Uterus (tissue), 4 donors: ENCODE measurements around the gene IGIP. TPM values are rescaled to one million over a fixed set of nuclear protein-coding genes. Genes with fewer than 3 reads are reported as not detected.

Experiments
- DNase-seq, 2 donors: peaks; one replicate each; pipeline ENCODE4 v3.0.0-alpha.2; 2019 to 2020
- H3K27ac ChIP-seq, 2 donors: fragments of 200-600 bp; sonication (generic); 1 replicate in 1 of 2; 2 replicates in 1 of 2; pipeline ENCODE4 v1.5.1; 2016 to 2018
- H3K27me3 ChIP-seq, 2 donors: fragments of 200-600 bp; sonication (generic); one replicate each; pipeline ENCODE4 v1.5.1; 2018 to 2019; ENCODE audit warnings: control low read depth in 1 of 2
- H3K36me3 ChIP-seq, 2 donors: fragments of 200-600 bp; sonication (generic); one replicate each; pipeline ENCODE4 v1.5.1; 2019; ENCODE audit warnings: control low read depth in 1 of 2
- H3K4me1 ChIP-seq, 2 donors: fragments of 200-600 bp; sonication (generic); one replicate each; pipeline ENCODE4 v1.5.1; 2018 to 2019; ENCODE audit warnings: control low read depth in 1 of 2
- H3K4me3 ChIP-seq, 2 donors: fragments of 200-600 bp; sonication (generic); 1 replicate in 1 of 2; 2 replicates in 1 of 2; pipeline ENCODE4 v1.5.1; 2018 to 2019; ENCODE audit warnings: mild to moderate bottlenecking in 1 of 2
- H3K9me3 ChIP-seq, 2 donors: fragments of 200-600 bp; sonication (generic); one replicate each; pipeline ENCODE4 v1.5.1; 2019; ENCODE audit warnings: control low read depth in 1 of 2
- CTCF ChIP-seq, 4 experiments: fragments of 200-600 bp in 2 of 4; fragments of 450-650 bp in 2 of 4; sonication (generic) in 2 of 4; IDR thresholded peaks; one replicate each; pipeline ENCODE4 v1.5.1; 2016 to 2019; ENCODE audit warnings: antibody characterized with exemption in 4 of 4, mild to moderate bottlenecking in 2 of 4, moderate library complexity in 1 of 4
- POLR2A ChIP-seq, 2 donors: fragments of 450-650 bp; IDR thresholded peaks; one replicate each; pipeline ENCODE4 v1.6.1; 2016; ENCODE audit warnings: antibody characterized with exemption in 2 of 2, mild to moderate bottlenecking in 1 of 2, moderate library complexity in 1 of 2
- intact Hi-C: fragments of 100-400 bp; cut with DNase I; formaldehyde crosslinking; loops from one replicate; pipeline ENCODE4 v1.15.1; 2023; ENCODE audit warnings: low total_unique reads
- total RNA-seq, 4 donors: library from RNA; depleted of rRNA in 3 of 4; stranded (reverse); fragments of >200 nt in 3 of 4; gene quantifications; one replicate each; pipeline versions ENCODE4 v1.1.0 to v1.2.4, GENCODE V29; 2014 to 2023
- donor health status: DM: yes; HTN: yes; CAD: no.

IGIP gene
- total RNA-seq, 4 donors from 2014 or later, result 17.8 to 33.5 (median 31.2) TPM

- H3K27ac ChIP-seq, result no peak overlapping the region
- DNase-seq, result peak; percentile 54 to 78
- no peaks in the 10 kb centered on the region for H3K9me3 ChIP-seq
- H3K36me3 ChIP-seq, result no peaks in the 10 kb centered on the region
- no peaks in the 10 kb centered on the region for H3K27me3 ChIP-seq
- peak overlapping the region; percentile 23 to 37 for H3K4me3 ChIP-seq
- intact Hi-C loops, result no loop called here
- peak in 1 of 2 donors; percentile 20 for TF ChIP-seq POLR2A (IDR thresholded peaks at IDR 0.05)
- TF ChIP-seq CTCF (IDR thresholded peaks at IDR 0.05), result peak; percentile 38 to 88 (median 85)
- peaks cover 0 to 12% of the 10 kb centered on the region in 2 donors for H3K4me1 ChIP-seq
Measured at GRCh38 chr5:140145818-140146522, 20.2 kb downstream of the IGIP start.

- peaks cover 0 to 12% of the 10 kb centered on the region in 2 donors for H3K4me1 ChIP-seq
- peak overlapping the region in 1 of 2 donors; percentile 37 for H3K4me3 ChIP-seq
- H3K27me3 ChIP-seq, result no peaks in the 10 kb centered on the region
- no peaks in the 10 kb centered on the region for H3K9me3 ChIP-seq
- TF ChIP-seq POLR2A (IDR thresholded peaks at IDR 0.05) (no peak), CTCF (IDR thresholded peaks at IDR 0.05) (no peak)
- H3K27ac ChIP-seq, result no peak overlapping the region
- no peak for DNase-seq
- intact Hi-C loops, result no loop called here
- no peaks in the 10 kb centered on the region for H3K36me3 ChIP-seq
Measured at GRCh38 chr5:140146523-140146842, 20.7 kb downstream of the IGIP start.

- no peaks in the 10 kb centered on the region for H3K9me3 ChIP-seq
- H3K4me3 ChIP-seq, result no peak overlapping the region
- intact Hi-C loops, result no loop called here
- H3K27me3 ChIP-seq, result no peaks in the 10 kb centered on the region
- TF ChIP-seq POLR2A (IDR thresholded peaks at IDR 0.05), result no peak
- no peak for TF ChIP-seq CTCF (IDR thresholded peaks at IDR 0.05)
- H3K36me3 ChIP-seq, result no peaks in the 10 kb centered on the region
- no peak overlapping the region for H3K27ac ChIP-seq
- peaks cover 0 to 12% of the 10 kb centered on the region in 2 donors for H3K4me1 ChIP-seq
- DNase-seq, result no peak
Measured at GRCh38 chr5:140147460-140147859, 21.7 kb downstream of the IGIP start.

GRCh38 chr5:140148508-140148907 is 22.8 kb downstream of the IGIP start:
- TF ChIP-seq POLR2A (IDR thresholded peaks at IDR 0.05) (no peak), CTCF (IDR thresholded peaks at IDR 0.05) (no peak)
- no peak for DNase-seq
- no peaks in the 10 kb centered on the region for H3K27me3 ChIP-seq
- intact Hi-C loops, result no loop called here
- H3K4me1 ChIP-seq, result peaks cover 0 to 12% of the 10 kb centered on the region in 2 donors
- no peaks in the 10 kb centered on the region for H3K36me3 ChIP-seq
- H3K9me3 ChIP-seq, result no peaks in the 10 kb centered on the region
- no peak overlapping the region for H3K4me3 ChIP-seq
- H3K27ac ChIP-seq, result no peak overlapping the region

GRCh38 chr5:140150201-140150600 is 24.5 kb downstream of the IGIP start:
- no peaks in the 10 kb centered on the region for H3K27me3 ChIP-seq
- peaks cover 0 to 9% of the 10 kb centered on the region in 2 donors for H3K4me1 ChIP-seq
- intact Hi-C loops, result loop anchor here (5.0 to 10.0 kb wide), 2 partner anchors 78 to 365 kb away; no protein-coding TSS in a partner anchor
- no peak for DNase-seq
- H3K4me3 ChIP-seq, result no peak overlapping the region
- no peak for TF ChIP-seq POLR2A (IDR thresholded peaks at IDR 0.05)
- no peak for TF ChIP-seq CTCF (IDR thresholded peaks at IDR 0.05)
- no peak overlapping the region for H3K27ac ChIP-seq
- no peaks in the 10 kb centered on the region for H3K9me3 ChIP-seq
- no peaks in the 10 kb centered on the region for H3K36me3 ChIP-seq
